Left cardiac atrium (tissue), 4 donors: ENCODE results near the gene SRGAP1. TPM values are rescaled to one million over a fixed set of nuclear protein-coding genes. Genes with fewer than 3 reads are reported as not detected.

Source experiments
- ATAC-seq, 2 donors: fragments of 200-7000 bp; cut with Tn5 transposase; one replicate each; pipeline ENCODE4 v1.9.1; 2020; ENCODE audit warnings: mild to moderate bottlenecking in 2 of 2, moderate library complexity in 2 of 2
- DNase-seq: peaks from one replicate; pipeline ENCODE4 v3.0.0-alpha.2; 2020
- intact Hi-C, 2 donors: fragments of 100-400 bp; cut with DNase I; formaldehyde crosslinking; loops; one replicate each; pipeline versions ENCODE4 v1.14.1 to v1.15.1; 2022 to 2023
- total RNA-seq, 2 donors: library from RNA; stranded (reverse); fragmentation: NEBNext Ultra II Directional; extraction: Animal tissue kit (Norgen Biotek cat#: 25700); gene quantifications; one replicate each; pipeline ENCODE4 v1.2.1, GENCODE V29; 2021
- donor health status: DM: no; HTN: yes; CAD: no.
- donor health status: DM: no; HTN: yes; CAD: no; lungs with severe emphysema.
- donor health status: DM: yes; HTN: yes; CAD: no.
- donor health status: Dilated cardiomyopathy.

SRGAP1 gene
- total RNA-seq, 2 donors from 2014 or later = 4.3 to 5.5 TPM

DNA sequence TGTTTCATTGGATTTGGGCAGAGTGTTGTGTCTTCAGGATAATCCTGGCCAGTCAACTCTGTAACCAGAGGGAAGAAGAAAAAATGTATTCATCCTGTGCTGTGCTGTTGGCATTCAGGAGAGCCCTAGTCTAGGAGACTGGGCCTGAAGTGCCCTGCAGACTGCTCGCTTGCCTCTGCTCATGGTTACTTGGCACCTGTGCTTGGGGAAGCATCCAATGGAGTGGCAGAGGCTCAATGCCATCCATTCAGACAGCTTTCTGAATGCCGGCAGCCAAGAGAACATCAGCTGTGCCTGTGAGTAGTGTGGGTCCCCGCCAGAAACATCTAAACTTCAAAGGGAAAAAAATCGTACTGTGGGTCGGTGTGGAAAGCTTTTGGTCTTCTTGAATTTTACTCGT, 124.2 kb downstream of the SRGAP1 start:
- intact Hi-C loops = no loop called here
- ATAC-seq (peak; percentile 19 to 30), DNase-seq (no peak)

DNA sequence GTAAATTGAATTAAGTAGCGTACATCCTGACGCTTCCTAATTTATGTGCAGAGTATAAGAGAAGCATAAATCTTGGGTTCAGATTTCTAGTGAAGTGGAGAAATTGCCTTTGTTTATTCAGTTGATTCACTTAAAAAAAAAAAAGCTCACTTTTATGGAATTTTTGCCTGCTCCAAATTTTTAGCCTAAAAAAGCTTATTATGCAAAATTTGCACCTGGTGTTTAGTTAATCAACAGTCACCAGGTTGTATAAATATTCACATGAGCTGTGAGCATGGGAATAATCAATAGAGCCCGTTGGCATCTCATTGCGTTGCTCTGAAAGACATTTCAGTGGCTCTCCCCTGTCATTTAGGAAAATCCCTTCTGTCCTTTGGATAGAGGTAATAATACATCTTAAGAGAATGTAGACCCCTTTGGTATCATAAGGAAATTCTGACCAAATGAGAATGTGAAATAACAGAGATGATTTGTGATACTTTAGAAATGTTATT, 132.4 kb downstream of the SRGAP1 start:
- intact Hi-C loops = no loop called here
- no peak for ATAC-seq

DNA sequence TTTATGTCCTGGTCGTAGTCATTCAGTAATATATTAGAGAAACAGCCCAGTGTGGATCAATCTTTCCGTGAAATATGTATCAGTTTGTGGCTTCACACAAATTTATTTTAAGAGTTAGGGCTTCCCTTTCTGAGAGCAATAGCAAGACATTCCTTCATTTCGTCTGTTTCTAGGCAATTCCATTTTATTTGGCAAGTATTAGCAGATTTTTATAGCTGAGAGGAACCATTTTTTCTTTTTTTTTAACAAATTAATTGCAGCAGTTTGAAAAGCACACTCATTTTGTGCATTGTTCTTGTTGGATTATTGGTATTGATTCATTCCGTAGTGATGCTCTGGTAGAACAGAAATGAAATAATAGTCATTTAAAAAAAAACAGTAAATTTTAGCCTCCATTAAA, 132.9 kb downstream of the SRGAP1 start:
- intact Hi-C loops = no loop called here

More for the DNA sequence above, 132.4 kb downstream of the SRGAP1 start:
- no peak for DNase-seq

GRCh38 chr12:63978519-63978918, 134.0 kb downstream of the SRGAP1 start:
- DNase-seq (no peak), ATAC-seq (peak in 1 of 2 donors; percentile 29)
- intact Hi-C loops = no loop called here

More for the DNA sequence above, 132.9 kb downstream of the SRGAP1 start:
- ATAC-seq = no peak
- DNase-seq = no peak

DNA sequence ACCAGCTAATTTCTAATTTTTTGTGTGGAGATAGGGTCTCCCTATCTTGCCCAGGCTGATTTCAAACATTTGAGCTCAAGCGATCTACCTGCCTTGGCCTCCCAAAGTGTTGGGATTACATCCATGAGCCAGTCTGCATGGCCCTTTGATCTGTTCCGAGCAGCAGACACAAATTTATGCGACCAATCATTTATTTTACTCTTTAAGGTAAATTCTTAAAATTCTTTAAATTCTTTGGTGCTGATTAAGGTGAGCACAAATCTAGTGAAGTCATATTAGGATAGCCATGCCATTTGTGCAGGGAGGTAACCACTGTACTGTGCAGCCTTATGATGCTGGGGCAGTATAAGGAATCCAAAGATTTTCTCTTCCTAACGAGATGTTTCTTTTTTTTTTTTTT, 135.7 kb downstream of the SRGAP1 start:
- DNase-seq (no peak), ATAC-seq (no peak)
- intact Hi-C loops = no loop called here

DNA sequence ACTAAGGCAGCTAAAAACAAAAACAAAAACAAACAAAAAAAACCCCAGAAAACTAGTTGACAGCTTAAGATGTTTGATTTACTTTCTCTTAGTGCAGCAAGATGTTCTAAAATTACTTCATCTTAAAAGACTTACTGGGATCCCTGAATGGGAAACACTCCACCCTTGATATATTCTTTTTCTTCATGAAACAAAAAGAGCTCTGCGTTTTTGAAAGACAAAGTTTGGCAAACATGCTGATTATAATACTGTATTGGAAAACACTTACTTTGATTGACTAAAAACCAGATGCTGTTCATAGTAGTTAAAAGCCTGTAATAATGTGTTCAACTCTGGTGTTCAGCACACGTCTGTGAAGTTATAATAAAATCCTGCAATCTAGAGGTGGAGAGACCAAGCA, 136.8 kb downstream of the SRGAP1 start:
- no peak for ATAC-seq
- intact Hi-C loops = no loop called here
- DNase-seq = no peak

- ATAC-seq (no peak), DNase-seq (no peak)
- intact Hi-C loops = no loop called here
Observed at GRCh38 chr12:63982604-63983295, 138.2 kb downstream of the SRGAP1 start.

GRCh38 chr12:63985456-63985855, 141.0 kb downstream of the SRGAP1 start:
- no peak for DNase-seq
- no peak for ATAC-seq
- intact Hi-C loops = no loop called here

GRCh38 chr12:63985945-63986344, 141.4 kb downstream of the SRGAP1 start:
- intact Hi-C loops = no loop called here
- DNase-seq = no peak
- ATAC-seq = no peak

GRCh38 chr12:63989301-63989845, 144.9 kb downstream of the SRGAP1 start:
- ATAC-seq (peak in 1 of 2 donors; percentile 61), DNase-seq (no peak)
- intact Hi-C loops = no loop called here

- ATAC-seq = no peak
- intact Hi-C loops = no loop called here
- no peak for DNase-seq
Observed at GRCh38 chr12:63990828-63991547, 146.5 kb downstream of the SRGAP1 start.

GRCh38 chr12:63994704-63995103, 150.2 kb downstream of the SRGAP1 start:
- ATAC-seq (no peak), DNase-seq (no peak)
- intact Hi-C loops = no loop called here

GRCh38 chr12:63995512-63995911, 151.0 kb downstream of the SRGAP1 start:
- DNase-seq (no peak), ATAC-seq (no peak)
- intact Hi-C loops = no loop called here

GRCh38 chr12:63996556-63996955, 152.1 kb downstream of the SRGAP1 start:
- no peak for ATAC-seq
- intact Hi-C loops = no loop called here

GRCh38 chr12:63997198-63997597, 152.7 kb downstream of the SRGAP1 start:
- DNase-seq (no peak), ATAC-seq (no peak)
- intact Hi-C loops = no loop called here

More at GRCh38 chr12:63996556-63996955, 152.1 kb downstream of the SRGAP1 start:
- no peak for DNase-seq

GRCh38 chr12:63998584-63998983, 154.1 kb downstream of the SRGAP1 start:
- DNase-seq (no peak), ATAC-seq (no peak)
- intact Hi-C loops = no loop called here

GRCh38 chr12:63999853-64000252, 155.4 kb downstream of the SRGAP1 start:
- no peak for ATAC-seq
- intact Hi-C loops = no loop called here

GRCh38 chr12:64001439-64001838, 156.9 kb downstream of the SRGAP1 start:
- intact Hi-C loops = no loop called here
- ATAC-seq (peak in 1 of 2 donors; percentile 68), DNase-seq (peak; percentile 24)

More at GRCh38 chr12:63999853-64000252, 155.4 kb downstream of the SRGAP1 start:
- no peak for DNase-seq

DNA sequence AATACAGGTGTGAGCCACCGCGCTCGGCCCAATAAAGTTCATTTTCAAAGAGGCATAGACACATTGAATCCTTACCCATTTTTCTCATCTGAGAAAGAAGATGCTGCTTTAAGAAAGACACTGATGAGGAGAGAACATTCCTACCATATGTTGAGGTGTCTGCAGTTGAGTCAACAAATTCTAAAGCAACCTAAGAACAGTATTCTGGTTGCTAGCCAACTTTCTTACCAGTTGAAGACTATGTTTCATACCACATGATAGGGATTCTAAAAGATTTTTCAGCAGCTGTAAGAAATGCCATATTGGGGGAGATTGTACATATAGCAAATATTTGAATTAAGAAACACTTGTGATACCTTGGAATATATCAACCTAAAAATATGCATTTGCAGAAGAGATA, 160.1 kb downstream of the SRGAP1 start:
- intact Hi-C loops = no loop called here
- DNase-seq (no peak), ATAC-seq (no peak)

DNA sequence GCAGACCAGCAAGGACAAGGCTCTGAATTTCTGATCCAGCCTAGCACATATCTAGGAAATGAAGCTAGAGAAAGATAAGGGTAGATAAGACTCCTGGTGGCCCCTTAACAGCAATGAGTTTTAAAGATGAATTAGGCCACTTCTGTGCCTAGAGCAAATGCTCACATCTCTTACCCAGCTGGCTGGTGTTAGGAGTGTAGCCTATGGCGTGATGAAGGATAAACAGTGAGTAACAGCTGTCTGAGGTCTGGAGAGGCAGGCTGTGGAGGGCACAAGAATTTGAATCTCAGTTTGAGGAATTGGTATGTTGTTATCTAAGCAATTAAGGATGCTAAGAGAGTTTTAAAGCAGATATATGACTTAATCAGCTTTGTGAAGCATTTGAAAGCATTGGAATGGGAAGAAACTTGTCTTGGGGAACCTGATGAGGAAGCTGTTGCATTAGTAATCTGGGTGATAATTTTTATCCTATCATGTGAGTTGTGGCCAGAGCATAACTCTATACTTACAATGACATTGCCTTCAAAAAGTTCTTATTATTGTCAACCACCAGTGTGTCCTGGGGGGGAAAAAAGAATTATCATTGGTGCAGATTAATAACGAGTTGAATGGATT, 161.8 kb downstream of the SRGAP1 start:
- ATAC-seq (peak in 1 of 2 donors; percentile 55), DNase-seq (no peak)
- intact Hi-C loops = no loop called here
